Activated CD4-positive, alpha-beta memory T cell treated with anti-CD3 and anti-CD28 coated beads, Interleukin-2, amount 10 ng/mL, durations not matched to agents 7 days and 5 days (primary cell): ENCODE results near the gene ACOXL. TPM values are rescaled to one million over a fixed set of nuclear protein-coding genes. Genes with fewer than 3 reads are reported as not detected.
"Not testable (repeated sequence)": the region's sequence is repeated elsewhere in the genome, so short reads cannot be mapped to it uniquely, and the experiment has no call there.

Source experiments
- CTCF ChIA-PET: fragments of 350-600 bp; sonication (Branson Sonifier 250); formaldehyde crosslinking; loops from one replicate; lab custom pipeline; 2021; ENCODE audit warnings: antibody characterized with exemption, inconsistent platforms; lab: Charles Lee
- POLR2A ChIA-PET: fragments of 350-600 bp; sonication (Branson Sonifier 250); formaldehyde crosslinking; loops from one replicate; lab custom pipeline; 2021; ENCODE audit warnings: antibody characterized with exemption; lab: Charles Lee
- DNase-seq: peaks from one replicate; pipeline ENCODE4 v3.0.0-alpha.2; 2020
- H3K27ac Mint-ChIP-seq: one replicate; pipeline ENCODE4 v1.8.0; 2021; ENCODE audit warnings: mild to moderate bottlenecking, mixed read lengths
- H3K27me3 Mint-ChIP-seq: one replicate; pipeline ENCODE4 v1.8.0; 2021; ENCODE audit warnings: mixed read lengths
- H3K36me3 Mint-ChIP-seq: one replicate; pipeline ENCODE4 v1.8.0; 2021; ENCODE audit warnings: low read depth, mixed read lengths
- H3K4me1 Mint-ChIP-seq: one replicate; pipeline ENCODE4 v1.8.0; 2021; ENCODE audit warnings: mixed read lengths
- H3K4me3 Mint-ChIP-seq: one replicate; pipeline ENCODE4 v1.8.0; 2021; ENCODE audit warnings: mild to moderate bottlenecking, mixed read lengths
- H3K9me3 Mint-ChIP-seq: one replicate; pipeline ENCODE4 v1.8.0; 2021; ENCODE audit warnings: mixed read lengths
- total RNA-seq, 2 experiments: library from RNA; stranded (reverse); gene quantifications; one replicate each; pipeline ENCODE4 v1.2.3, GENCODE V29; 2021

ACOXL gene
- under 1 TPM; 0.18 to 0.30 TPM for total RNA-seq

DNA sequence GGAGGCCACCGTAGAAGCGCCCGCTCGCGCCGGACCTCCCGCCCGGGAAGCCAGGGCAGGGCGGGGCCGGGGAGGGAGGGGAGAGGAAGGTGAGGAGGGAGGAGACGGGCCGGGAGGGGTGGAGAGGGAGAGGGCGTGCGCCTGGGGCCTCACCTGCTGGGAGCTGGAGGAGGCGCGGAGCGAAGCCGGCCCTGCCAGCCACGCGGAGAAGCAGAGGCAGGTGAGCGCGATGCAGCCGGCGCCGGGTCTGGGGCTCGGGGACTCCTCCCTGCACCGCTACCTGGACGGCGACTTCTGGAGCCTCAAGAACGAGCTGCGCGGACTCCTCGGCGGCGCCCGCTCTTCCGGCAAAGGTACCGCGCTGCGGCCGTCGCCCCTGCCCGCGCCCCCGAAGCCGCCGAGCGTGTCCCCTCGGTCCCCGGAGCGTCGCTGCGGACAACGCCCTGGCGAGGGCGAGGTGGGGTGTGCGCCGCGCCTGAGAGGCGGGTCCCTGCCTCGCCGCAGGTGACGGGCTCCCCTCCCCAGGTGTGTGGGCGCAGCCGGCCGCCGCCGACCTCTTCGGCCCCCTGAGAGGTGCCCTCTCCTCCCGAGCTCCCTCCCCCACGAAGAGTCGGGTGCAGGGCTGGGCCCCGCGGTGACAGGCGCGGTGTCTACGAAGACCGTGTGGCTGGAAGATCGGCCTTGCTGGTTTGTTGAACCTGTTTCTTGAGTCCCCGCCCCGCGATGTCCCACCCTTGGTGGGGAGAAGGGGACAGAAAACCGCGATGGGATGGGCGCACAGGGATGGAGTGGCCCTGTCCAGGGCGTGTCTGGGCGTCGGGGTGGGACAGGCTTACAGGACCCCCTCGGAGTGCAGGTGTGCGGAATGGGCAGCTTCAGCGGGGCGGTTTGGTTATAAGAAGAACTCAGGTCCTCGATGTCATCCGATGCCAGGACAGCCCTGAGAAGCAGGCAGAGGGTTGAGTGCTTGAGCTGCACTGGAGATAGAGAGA lies at the start of gene ACOXL:
Gene ACOXL, plus strand, starts transcription at position 152 of the 992 bp plus-strand sequence. CDS start 35,817 bp downstream, outside the sequence.
- Mint-ChIP-seq H3K27ac (no peak within 1 kb of the TSS), H3K4me1 (peaks cover 13% of the 10 kb centered on the region), H3K36me3 (peaks cover 2% of the 10 kb centered on the region), H3K9me3 (no peaks in the 10 kb centered on the region), H3K27me3 (peaks cover 77% of the 10 kb centered on the region), H3K4me3 (peak within 1 kb of the TSS; percentile 12)
- ChIA-PET CTCF (no interaction called here), POLR2A (interaction anchor here (1.8 to 3.4 kb wide), 2 partner anchors 15 to 55 kb away, joined by 9 to 13 read pairs; partner anchors contain the start of gene BUB1)
- no peak for DNase-seq

DNA sequence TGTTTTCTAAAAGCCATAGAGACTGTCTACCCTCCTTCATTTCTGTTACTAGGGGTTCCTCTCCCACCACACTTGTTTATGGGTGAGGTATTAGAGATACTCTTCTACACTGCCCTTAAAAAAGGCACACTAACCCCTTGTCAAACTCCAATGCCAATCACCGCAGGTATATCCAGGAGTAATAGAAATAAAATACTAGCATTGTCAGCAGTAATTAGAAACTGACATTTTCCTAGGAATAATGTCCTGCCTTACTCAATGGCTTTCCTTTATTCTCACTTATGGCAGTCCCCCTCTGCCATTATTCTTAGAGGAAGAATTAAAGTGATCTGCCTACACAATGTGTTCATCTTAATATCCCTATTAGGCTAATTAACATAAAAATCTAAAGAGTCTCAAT lies 49.5 kb upstream of the ACOXL start:
- H3K27ac Mint-ChIP-seq: no peak overlapping the region
- H3K36me3 Mint-ChIP-seq: peaks cover 2% of the 10 kb centered on the region
- peaks cover 7% of the 10 kb centered on the region for H3K9me3 Mint-ChIP-seq
- H3K4me3 Mint-ChIP-seq: no peak overlapping the region
- ChIA-PET POLR2A (no interaction called here), CTCF (no interaction called here)
- H3K27me3 Mint-ChIP-seq: peaks cover 23% of the 10 kb centered on the region
- no peak for DNase-seq
- H3K4me1 Mint-ChIP-seq: peaks cover 12% of the 10 kb centered on the region

DNA sequence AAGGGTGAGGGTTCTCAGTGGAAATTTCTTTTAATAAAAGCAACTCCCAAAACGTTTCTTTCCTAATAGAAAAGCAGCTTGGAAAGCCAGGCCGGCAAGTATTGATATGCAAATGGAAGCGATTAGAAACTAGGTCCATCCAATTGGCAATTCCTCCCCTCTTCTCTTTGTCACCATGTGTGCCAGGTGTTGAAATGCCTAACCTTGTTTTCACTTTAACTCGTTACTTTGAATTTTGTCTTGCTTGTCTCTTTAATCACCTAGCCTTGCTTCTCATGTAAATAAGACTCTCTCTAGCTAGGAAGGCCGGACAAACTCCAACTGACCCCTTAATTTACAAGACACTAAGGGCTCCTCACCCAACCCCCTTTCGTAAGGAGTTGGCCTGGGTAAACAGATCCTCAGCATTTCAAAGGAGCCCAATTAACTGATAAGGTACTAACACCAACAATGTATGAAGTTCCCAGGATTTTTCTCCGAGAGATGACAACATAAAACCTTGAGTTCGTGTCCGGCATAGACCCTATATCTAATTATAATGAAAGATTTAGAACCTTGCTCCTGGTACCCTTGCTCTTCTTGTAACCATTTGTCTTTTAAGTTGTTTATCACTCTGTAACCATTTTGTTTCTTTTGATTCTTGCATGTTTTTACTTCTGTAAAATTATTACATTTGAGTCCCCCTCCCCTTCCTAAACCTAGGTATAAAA lies 44.4 kb upstream of the ACOXL start:
- H3K36me3 Mint-ChIP-seq, H3K4me1 Mint-ChIP-seq, H3K4me3 Mint-ChIP-seq, H3K27ac Mint-ChIP-seq, CTCF ChIA-PET, DNase-seq: not testable (repeated sequence)
- peaks cover 19% of the 10 kb centered on the region for H3K9me3 Mint-ChIP-seq
- H3K27me3 Mint-ChIP-seq: peaks cover 45% of the 10 kb centered on the region
- POLR2A ChIA-PET: interaction anchor here (1.0 to 1.8 kb wide), 2 partner anchors 9 to 10 kb away, joined by 3 to 8 read pairs; partner anchors contain the start of gene BUB1

DNA sequence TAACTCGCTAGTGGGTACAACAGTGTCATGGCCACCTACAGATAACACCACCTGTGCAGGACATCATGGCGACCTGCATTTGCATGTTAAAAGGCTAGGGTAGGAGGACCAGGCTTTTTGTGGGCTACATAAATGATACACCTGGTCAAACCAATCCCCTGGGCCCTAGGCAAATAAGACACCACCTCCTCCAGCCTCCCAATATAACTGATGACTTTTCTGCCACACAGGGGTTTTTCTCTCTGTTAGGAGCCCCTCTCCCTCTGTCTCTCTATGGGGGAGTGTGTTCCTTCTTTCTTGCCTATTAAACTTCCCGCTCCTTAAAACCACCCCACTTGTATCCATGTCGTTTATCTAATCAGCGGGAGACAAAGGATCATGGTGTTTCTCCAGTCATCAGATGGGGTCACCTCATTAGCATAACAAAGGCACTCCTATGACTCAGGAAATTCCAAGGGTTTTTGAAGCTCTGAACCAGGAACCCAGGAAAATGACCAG lies 43.7 kb upstream of the ACOXL start:
- DNase-seq: no peak
- Mint-ChIP-seq H3K4me1 (no peaks in the 10 kb centered on the region), H3K9me3 (peaks cover 19% of the 10 kb centered on the region), H3K27me3 (peaks cover 42% of the 10 kb centered on the region), H3K27ac (no peak overlapping the region), H3K4me3 (no peak overlapping the region), H3K36me3 (no peaks in the 10 kb centered on the region)
- ChIA-PET POLR2A (interaction anchor here (1.6 kb wide), 1 partner anchor 11 kb away, joined by 7 read pairs; the partner anchor contains the start of gene BUB1), CTCF (no interaction called here)

DNA sequence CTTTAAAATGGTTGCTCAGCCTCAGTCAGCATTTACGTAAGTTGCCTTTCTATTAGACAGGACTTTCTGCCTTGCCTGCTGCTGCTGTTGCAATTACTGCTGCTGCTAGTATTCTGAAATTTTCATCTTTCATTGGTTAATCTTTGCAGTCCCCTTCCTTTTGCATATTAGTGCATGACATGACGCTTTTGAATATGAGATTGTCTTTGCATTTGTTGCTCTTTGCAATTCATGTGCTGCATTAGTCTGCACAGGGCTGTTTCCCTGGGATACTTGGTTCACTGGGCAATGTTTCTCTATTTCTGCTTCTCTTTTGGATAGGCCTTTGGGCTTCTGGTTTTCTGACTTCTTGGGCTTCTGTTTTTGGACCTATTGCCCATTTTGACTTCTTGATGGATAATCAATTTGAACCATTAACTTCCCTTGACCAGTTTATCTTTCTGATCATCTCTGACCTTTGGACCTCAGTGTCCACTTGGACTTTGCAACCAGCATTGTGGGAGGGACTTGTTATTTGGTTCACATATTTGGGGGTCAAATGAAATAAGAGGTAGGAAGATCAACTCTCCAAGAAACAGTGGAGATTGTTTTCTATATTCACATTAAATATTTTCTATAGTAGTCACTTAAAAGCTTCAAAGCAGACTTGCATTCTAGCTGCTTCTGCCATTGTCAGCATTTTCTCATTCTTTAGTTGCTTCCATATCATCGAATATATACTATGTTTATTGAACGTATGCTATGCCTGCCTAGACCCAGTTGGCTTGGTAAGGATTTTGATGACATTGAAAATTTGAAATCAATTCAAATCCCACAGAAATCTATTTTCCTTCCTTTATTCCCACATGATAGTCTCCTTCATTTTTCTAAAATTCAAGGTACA lies 42.0 kb upstream of the ACOXL start:
- Mint-ChIP-seq H3K27ac (no peak overlapping the region), H3K4me1 (peaks cover 2% of the 10 kb centered on the region), H3K27me3 (peaks cover 44% of the 10 kb centered on the region), H3K36me3 (no peaks in the 10 kb centered on the region), H3K4me3 (no peak overlapping the region), H3K9me3 (peaks cover 19% of the 10 kb centered on the region)
- no peak for DNase-seq
- ChIA-PET POLR2A (interaction anchor here (1.6 kb wide), 1 partner anchor 13 kb away, joined by 7 read pairs; the partner anchor contains the start of gene BUB1), CTCF (no interaction called here)

- H3K4me1 Mint-ChIP-seq: peaks cover 3% of the 10 kb centered on the region
- POLR2A ChIA-PET: no interaction called here
- peaks cover 38% of the 10 kb centered on the region for H3K27me3 Mint-ChIP-seq
- H3K36me3 Mint-ChIP-seq: no peaks in the 10 kb centered on the region
- H3K9me3 Mint-ChIP-seq: peaks cover 17% of the 10 kb centered on the region
- no peak overlapping the region for H3K4me3 Mint-ChIP-seq
- no peak overlapping the region for H3K27ac Mint-ChIP-seq
- no peak for DNase-seq
- CTCF ChIA-PET: no interaction called here
These were observed 40.6 kb upstream of the ACOXL start for GRCh38 chr2:110691612-110692258.

- CTCF ChIA-PET: interaction anchor here (0.7 kb wide), 1 partner anchor 53 kb away, joined by 3 read pairs; no protein-coding TSS in a partner anchor
- not testable (repeated sequence) for H3K4me1 Mint-ChIP-seq
These were observed 37.1 kb upstream of the ACOXL start for GRCh38 chr2:110695146-110695898.

DNA sequence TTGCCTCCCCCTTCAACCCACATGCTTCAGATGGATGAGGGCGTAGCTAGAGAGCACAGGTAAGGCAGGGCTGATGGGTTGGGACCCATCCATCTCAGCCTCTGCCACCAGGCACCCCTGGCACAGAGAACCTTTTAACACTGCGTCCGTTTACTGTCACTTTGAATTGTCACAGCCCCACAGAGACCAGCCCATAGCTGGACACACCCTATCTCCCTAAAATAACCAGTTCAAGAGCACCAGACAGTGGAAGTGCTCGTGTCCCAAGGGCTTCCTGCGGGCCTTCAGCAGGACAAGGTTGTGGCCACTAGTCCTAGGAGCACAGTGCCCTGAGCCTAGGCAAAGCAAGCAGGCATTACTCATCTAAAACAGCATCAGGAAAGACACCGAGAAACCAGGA lies 34.1 kb upstream of the ACOXL start:
- CTCF ChIA-PET, H3K4me1 Mint-ChIP-seq, H3K27ac Mint-ChIP-seq, H3K9me3 Mint-ChIP-seq, H3K36me3 Mint-ChIP-seq, DNase-seq, POLR2A ChIA-PET, H3K4me3 Mint-ChIP-seq: not testable (repeated sequence)
- H3K27me3 Mint-ChIP-seq: peaks cover 24% of the 10 kb centered on the region

More at GRCh38 chr2:110695146-110695898, 37.1 kb upstream of the ACOXL start:
- peaks cover 29% of the 10 kb centered on the region for H3K27me3 Mint-ChIP-seq
- POLR2A ChIA-PET, H3K4me3 Mint-ChIP-seq, H3K27ac Mint-ChIP-seq, H3K9me3 Mint-ChIP-seq, H3K36me3 Mint-ChIP-seq, DNase-seq: not testable (repeated sequence)

GRCh38 chr2:110702514-110703380 lies 29.6 kb upstream of the ACOXL start:
- Mint-ChIP-seq H3K27ac (no peak overlapping the region), H3K27me3 (peaks cover 37% of the 10 kb centered on the region)

DNA sequence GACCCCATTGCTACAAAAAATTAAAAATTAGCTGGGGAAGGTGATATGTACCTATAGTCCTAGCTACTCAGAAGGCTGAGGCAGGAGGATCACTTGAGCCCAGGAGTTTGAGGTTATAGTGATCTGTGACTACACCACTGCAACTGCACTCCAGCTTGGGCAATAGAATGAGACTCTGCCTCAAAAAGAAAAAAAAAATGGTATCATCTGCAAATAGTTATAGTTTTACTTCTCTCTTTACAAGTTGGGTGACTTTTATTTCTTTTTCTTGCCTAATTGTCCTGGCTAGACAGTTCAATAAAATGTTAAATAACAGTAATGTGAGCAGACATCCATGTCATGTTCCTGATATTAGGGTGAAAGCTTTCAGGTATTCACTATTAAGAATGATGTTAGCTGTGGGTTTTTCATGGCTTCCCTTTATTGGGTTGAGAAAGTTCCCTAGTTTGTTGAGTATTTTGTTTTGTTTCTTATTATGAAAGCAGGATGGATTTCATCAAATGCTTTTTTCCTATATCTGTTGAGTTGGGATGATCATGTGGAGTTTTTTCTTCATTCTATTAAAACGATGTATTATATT lies 24.9 kb upstream of the ACOXL start:
- Mint-ChIP-seq H3K36me3 (no peaks in the 10 kb centered on the region), H3K27ac (no peak overlapping the region), H3K4me3 (no peak overlapping the region), H3K9me3 (no peaks in the 10 kb centered on the region), H3K4me1 (no peaks in the 10 kb centered on the region), H3K27me3 (peaks cover 61% of the 10 kb centered on the region)
- ChIA-PET CTCF (no interaction called here), POLR2A (no interaction called here)
- DNase-seq: no peak

More at GRCh38 chr2:110702514-110703380, 29.6 kb upstream of the ACOXL start:
- ChIA-PET POLR2A (no interaction called here), CTCF (interaction anchor here (0.7 kb wide), 1 partner anchor 24 kb away, joined by 3 read pairs; no protein-coding TSS in a partner anchor)
- H3K4me3 Mint-ChIP-seq: no peak overlapping the region
- no peaks in the 10 kb centered on the region for H3K9me3 Mint-ChIP-seq
- DNase-seq: no peak
- H3K4me1 Mint-ChIP-seq: no peaks in the 10 kb centered on the region
- no peaks in the 10 kb centered on the region for H3K36me3 Mint-ChIP-seq
